ENCODE data around the gene SULT1E1. TPM values are rescaled to one million over a fixed set of nuclear protein-coding genes. Genes with fewer than 3 reads are reported as not detected.

SULT1E1 gene
- total and polyA plus RNA-seq, 10 of the 15 experiments (the other 5 are each of a cell fraction or from before 2014, with no cell fraction given), result not detected

GRCh38 chr4:69874507-69874906 is 14.6 kb upstream of the SULT1E1 start (continued):
- TF ChIP-seq, protein P1, sequence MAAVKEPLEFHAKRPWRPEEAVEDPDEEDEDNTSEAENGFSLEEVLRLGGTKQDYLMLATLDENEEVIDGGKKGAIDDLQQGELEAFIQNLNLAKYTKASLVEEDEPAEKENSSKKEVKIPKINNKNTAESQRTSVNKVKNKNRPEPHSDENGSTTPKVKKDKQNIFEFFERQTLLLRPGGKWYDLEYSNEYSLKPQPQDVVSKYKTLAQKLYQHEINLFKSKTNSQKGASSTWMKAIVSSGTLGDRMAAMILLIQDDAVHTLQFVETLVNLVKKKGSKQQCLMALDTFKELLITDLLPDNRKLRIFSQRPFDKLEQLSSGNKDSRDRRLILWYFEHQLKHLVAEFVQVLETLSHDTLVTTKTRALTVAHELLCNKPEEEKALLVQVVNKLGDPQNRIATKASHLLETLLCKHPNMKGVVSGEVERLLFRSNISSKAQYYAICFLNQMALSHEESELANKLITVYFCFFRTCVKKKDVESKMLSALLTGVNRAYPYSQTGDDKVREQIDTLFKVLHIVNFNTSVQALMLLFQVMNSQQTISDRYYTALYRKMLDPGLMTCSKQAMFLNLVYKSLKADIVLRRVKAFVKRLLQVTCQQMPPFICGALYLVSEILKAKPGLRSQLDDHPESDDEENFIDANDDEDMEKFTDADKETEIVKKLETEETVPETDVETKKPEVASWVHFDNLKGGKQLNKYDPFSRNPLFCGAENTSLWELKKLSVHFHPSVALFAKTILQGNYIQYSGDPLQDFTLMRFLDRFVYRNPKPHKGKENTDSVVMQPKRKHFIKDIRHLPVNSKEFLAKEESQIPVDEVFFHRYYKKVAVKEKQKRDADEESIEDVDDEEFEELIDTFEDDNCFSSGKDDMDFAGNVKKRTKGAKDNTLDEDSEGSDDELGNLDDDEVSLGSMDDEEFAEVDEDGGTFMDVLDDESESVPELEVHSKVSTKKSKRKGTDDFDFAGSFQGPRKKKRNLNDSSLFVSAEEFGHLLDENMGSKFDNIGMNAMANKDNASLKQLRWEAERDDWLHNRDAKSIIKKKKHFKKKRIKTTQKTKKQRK (IDR thresholded peaks at IDR 0.05; ENCODE audit: low read depth, low read length), result no peak
- TF ChIP-seq, protein P2, sequence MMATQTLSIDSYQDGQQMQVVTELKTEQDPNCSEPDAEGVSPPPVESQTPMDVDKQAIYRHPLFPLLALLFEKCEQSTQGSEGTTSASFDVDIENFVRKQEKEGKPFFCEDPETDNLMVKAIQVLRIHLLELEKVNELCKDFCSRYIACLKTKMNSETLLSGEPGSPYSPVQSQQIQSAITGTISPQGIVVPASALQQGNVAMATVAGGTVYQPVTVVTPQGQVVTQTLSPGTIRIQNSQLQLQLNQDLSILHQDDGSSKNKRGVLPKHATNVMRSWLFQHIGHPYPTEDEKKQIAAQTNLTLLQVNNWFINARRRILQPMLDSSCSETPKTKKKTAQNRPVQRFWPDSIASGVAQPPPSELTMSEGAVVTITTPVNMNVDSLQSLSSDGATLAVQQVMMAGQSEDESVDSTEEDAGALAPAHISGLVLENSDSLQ (IDR thresholded peaks at IDR 0.05), result no peak
- TF ChIP-seq TCF3 (IDR thresholded peaks at IDR 0.05; ENCODE audit: borderline replicate concordance, insufficient read depth, low read depth, low read length), result no peak
- TF ChIP-seq BACH1 (IDR thresholded peaks at IDR 0.05; ENCODE audit: borderline replicate concordance), result no peak
- no peak for TF ChIP-seq KDM1A (IDR thresholded peaks at IDR 0.05; ENCODE audit: borderline replicate concordance)

- no TSS peak for BruUV-seq (replicated peaks)
- in situ Hi-C loops (cut with MboI) (no loop called here), intact Hi-C loops (cut with micrococcal nuclease; ENCODE audit: unreplicated experiment) (no loop called here)
- POLR2A ChIA-PET, result no interaction called here
- SMC1A ChIA-PET (ENCODE audit: uncharacterized antibody, unreplicated experiment), result no interaction called here
- RAD21 ChIA-PET (ENCODE audit: unreplicated experiment), result no interaction called here
- Histone ChIP-seq H3K27ac (ENCODE audit: control insufficient read depth, insufficient read depth) (no peak overlapping the region), H3K27me3 (replicated peaks in 1 of 2; ENCODE audit: control insufficient read depth in 2 of 2, insufficient read depth in 2 of 2, low read length in 1 of 2) (no peaks in the 10 kb centered on the region), H3K4me1 (ENCODE audit: control insufficient read depth, insufficient read depth, low read length) (no peaks in the 10 kb centered on the region), H3K9me3 (replicated peaks; ENCODE audit: control insufficient read depth, insufficient read depth, low read length) (no peaks in the 10 kb centered on the region), H3K9ac (ENCODE audit: control insufficient read depth, insufficient read depth, low read length) (no peak overlapping the region), H3K36me3 (ENCODE audit: control insufficient read depth in 2 of 2, insufficient read depth in 2 of 2, low read length in 1 of 2) (no peaks in the 10 kb centered on the region), H4K20me1 (ENCODE audit: control insufficient read depth, insufficient read depth) (no peaks in the 10 kb centered on the region), H3K79me2 (ENCODE audit: control insufficient read depth, insufficient read depth, low read length) (no peaks in the 10 kb centered on the region), H3K4me3 (no peak overlapping the region), H2AFZ (ENCODE audit: control insufficient read depth, low read depth, low read length) (no peak overlapping the region), H3K4me2 (ENCODE audit: control insufficient read depth, insufficient read depth) (no peak overlapping the region)
- CTCF ChIA-PET, result no interaction called here
- 0% methylated on average over 1 of the region's 1 CpG for WGBS (ENCODE audit: insufficient coverage, insufficient replicate concordance, low lambda C conversion rate, missing lambda C conversion rate)
- FAIRE-seq (no peak), ATAC-seq (no peak), DNase-seq (ENCODE audit: low read depth, low spot score) (no peak)
- no peak for TF ChIP-seq SIX5 (IDR thresholded peaks at IDR 0.05; ENCODE audit: low read depth, low read length, severe bottlenecking)
- no peak for TF ChIP-seq FOXK2 (IDR thresholded peaks at IDR 0.05)
- no peak for TF ChIP-seq BMI1 (IDR thresholded peaks at IDR 0.05; ENCODE audit: borderline replicate concordance)
- no peak for TF ChIP-seq STAT3 (IDR thresholded peaks at IDR 0.05; ENCODE audit: low read depth, low read length)
- TF ChIP-seq POU2F2 (IDR thresholded peaks at IDR 0.05; ENCODE audit: borderline replicate concordance, low read depth, low read length), result no peak
- TF ChIP-seq TCF7 (IDR thresholded peaks at IDR 0.05; ENCODE audit: borderline replicate concordance), result no peak
- no peak for TF ChIP-seq NFIC (IDR thresholded peaks at IDR 0.05; ENCODE audit: low read depth, low read length)
- TF ChIP-seq, protein P3, sequence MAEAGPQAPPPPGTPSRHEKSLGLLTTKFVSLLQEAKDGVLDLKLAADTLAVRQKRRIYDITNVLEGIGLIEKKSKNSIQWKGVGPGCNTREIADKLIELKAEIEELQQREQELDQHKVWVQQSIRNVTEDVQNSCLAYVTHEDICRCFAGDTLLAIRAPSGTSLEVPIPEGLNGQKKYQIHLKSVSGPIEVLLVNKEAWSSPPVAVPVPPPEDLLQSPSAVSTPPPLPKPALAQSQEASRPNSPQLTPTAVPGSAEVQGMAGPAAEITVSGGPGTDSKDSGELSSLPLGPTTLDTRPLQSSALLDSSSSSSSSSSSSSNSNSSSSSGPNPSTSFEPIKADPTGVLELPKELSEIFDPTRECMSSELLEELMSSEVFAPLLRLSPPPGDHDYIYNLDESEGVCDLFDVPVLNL (IDR thresholded peaks at IDR 0.05; ENCODE audit: low read depth, low read length), result no peak
- TF ChIP-seq NFXL1 (IDR thresholded peaks at IDR 0.05; ENCODE audit: borderline replicate concordance), result no peak
- TF ChIP-seq, protein P4, sequence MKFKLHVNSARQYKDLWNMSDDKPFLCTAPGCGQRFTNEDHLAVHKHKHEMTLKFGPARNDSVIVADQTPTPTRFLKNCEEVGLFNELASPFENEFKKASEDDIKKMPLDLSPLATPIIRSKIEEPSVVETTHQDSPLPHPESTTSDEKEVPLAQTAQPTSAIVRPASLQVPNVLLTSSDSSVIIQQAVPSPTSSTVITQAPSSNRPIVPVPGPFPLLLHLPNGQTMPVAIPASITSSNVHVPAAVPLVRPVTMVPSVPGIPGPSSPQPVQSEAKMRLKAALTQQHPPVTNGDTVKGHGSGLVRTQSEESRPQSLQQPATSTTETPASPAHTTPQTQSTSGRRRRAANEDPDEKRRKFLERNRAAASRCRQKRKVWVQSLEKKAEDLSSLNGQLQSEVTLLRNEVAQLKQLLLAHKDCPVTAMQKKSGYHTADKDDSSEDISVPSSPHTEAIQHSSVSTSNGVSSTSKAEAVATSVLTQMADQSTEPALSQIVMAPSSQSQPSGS (IDR thresholded peaks at IDR 0.05; ENCODE audit: low read length), result no peak
- TF ChIP-seq, protein P2 (IDR thresholded peaks at IDR 0.05), result no peak
- no peak for TF ChIP-seq PAX8 (IDR thresholded peaks at IDR 0.05)
- TF ChIP-seq SRF (IDR thresholded peaks at IDR 0.05; ENCODE audit: low read depth in 2 of 2, low read length in 2 of 2), result no peak
These were observed 1.8 kb upstream of the SULT1E1 start for GRCh38 chr4:69861756-69862155.

Data from GM12878 (cell line).